SKM-1 treated with dmso at 0.1 percent for 144 hours (cell line): Measurements from ENCODE around the gene IGFBP7.
A peak's percentile ranks its signal among the peaks of the same experiment; 100 is the strongest.

ENCODE experiments used
- DNase-seq: peaks from one replicate; lab custom pipeline; 2025; ENCODE audit not compliant: unreplicated experiment; lab: John Stamatoyannopoulos, UW

Gene IGFBP7

DNA sequence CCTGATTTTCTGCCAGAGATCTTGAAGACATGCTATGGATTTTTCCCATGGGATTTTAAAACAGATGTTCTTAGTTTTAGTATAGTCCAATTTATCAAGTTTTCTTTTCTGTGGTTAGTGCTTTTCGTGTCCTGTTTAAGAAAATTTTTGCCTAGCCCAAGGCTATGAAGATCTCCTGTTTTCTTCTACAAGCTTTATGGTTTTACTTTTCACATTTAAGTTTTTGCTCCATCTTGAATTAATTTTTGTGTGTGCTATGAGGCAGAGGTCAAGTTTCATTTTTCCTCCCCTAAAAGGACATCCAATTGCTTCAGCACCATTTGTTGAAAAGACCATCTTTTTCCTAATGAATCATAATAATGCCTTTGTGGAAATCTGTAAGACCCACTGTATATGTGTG, 65.9 kb downstream of the IGFBP7 start:
- DNase-seq: no peak

- DNase-seq: no peak
Measured at GRCh38 chr4:57043347-57044251, 66.6 kb downstream of the IGFBP7 start.

DNA sequence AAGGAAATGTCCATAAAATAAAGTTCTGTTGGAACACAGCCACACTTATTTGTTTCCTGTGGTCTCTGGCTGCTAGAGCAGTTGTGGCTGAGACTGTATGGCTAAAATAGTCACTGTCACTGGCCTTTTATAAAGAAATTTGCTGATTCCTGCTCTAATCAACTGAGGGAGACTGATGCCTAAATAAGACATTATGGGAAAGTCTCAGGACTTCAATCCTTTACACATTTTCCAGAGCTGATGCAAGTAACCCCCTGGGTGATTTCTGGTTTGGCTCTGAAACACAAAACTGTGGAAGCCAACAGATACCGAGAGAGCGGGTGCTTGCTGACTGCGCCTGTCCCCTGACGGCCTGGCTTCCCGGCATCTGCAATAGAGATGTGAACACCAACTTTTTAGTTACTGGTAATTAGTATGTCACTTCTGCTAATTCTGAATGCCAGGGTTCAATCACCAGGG, 67.4 kb downstream of the IGFBP7 start:
- no peak for DNase-seq

- DNase-seq: no peak
Measured at GRCh38 chr4:57041020-57041419, 69.2 kb downstream of the IGFBP7 start.

DNA sequence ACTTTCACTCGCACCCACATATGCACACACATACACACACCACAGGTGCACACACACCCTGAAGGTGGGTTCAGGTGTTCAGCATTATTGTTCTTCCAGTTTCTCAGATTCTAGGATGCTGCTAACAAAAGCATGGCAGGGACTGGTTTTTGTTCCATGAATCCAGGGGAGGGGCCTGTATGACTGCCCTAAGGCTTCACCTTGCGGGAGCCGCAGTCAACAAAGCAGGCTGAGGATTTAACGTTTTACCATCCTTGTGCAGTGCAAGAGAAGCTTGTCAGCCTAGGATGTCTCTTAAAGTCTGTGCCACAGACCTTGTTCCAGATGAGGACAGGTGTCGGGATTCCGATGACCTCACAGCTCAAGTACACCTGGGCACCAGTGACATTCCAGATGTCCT, 69.7 kb downstream of the IGFBP7 start:
- no peak for DNase-seq

GRCh38 chr4:57039345-57039744, 70.8 kb downstream of the IGFBP7 start:
- DNase-seq: no peak

- DNase-seq: peak; percentile 3
Measured at GRCh38 chr4:57037982-57038604, 72.1 kb downstream of the IGFBP7 start.

- DNase-seq: no peak
Measured at GRCh38 chr4:57034520-57034919, 75.7 kb downstream of the IGFBP7 start.

GRCh38 chr4:57023104-57023503, 87.1 kb downstream of the IGFBP7 start:
- DNase-seq: no peak

DNA sequence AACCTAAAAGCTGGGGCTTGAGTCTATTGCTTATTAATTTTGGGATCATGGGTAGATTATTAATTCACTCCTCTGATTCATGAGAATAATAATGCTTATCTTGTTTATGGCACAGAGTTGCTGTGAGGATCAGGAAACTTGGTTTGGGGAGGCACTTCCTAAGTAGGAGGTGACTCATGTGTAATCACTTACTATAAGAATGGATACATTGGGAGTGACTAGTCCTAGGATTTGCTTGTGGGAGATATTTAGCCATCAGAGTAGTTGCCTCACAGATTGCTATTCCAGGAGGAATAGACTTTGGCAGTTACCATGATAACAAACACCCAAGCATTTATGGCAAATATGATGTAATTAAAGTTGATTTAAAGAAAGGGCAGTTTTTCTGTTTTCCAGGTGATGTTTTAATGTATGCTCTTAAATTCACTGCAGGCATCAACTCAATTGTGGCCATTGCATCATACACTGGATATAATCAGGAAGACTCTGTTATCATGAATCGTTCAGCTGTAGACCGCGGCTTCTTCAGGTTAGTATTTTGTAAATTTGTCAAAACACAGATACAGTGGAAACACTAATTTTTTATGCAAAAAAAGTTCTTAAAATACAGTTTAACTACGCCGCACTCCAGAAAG, 89.6 kb downstream of the IGFBP7 start:
- no peak for DNase-seq

- DNase-seq: no peak
Measured at GRCh38 chr4:57018980-57019379, 91.2 kb downstream of the IGFBP7 start.

DNA sequence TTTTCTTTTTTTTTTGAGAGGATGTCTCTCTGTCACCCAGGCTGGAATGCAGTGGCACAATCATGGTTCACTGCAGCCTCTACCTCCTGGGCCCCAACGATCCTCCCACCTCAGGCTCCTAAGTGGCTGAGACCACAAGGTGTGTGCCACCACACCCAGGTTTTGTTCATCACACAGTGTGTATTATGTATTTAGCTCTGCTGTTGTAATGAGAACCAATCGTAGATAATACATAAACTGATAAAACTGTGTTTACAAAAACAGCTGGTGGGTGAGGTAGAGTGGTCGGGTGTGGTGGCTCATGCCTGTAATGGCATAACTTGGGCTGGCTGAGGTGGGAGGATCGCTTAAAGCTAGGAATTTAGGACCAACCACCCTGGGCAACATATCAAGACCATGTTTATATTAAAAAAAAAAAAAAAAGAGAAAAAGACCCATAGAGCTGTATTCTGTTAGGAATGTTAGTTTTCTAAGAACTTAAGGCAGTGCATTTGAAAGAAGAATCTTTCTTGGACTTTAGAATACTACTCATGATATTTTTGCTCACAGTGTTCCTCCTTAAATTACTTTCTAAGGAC, 96.6 kb downstream of the IGFBP7 start:
- DNase-seq: no peak

- DNase-seq: no peak
Measured at GRCh38 chr4:56999751-57000150, 110.4 kb downstream of the IGFBP7 start.

- DNase-seq: no peak
Measured at GRCh38 chr4:56995525-56995924, 114.7 kb downstream of the IGFBP7 start.

DNA sequence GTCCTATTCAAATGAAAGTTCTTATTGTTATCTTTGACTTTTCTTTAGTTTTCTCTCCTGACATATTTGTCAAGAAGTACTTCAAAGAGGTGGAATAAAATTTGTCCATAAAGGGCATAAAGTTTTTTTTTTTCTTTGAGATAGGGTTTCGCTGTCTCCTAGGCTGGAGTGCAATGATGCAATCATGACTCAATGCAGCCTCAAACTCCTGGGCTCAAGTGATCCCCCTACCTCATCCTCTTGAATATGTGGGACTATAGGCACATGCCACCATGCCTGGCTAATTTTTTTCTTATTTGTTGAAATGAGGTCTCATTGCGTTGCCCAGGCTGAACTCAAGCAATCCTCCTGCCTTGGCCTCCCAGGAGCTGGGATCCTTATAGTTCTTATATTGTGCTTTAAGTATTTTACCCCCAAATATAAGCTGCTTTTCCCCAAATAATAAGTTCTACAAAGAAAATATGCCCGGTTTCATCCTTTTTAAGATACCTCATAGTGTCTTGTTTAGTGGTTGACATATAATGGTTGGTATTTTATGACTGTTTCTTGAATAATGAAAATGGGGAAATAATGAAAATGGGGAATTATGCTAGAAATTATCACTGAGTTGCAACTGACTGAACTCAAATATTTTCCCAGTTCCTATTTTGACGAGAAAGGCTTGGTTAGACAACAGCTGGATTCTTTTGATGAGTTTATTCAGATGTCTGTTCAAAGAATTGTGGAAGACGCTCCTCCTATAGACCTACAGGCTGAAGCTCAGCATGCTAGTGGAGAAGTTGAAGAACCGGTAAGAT, 119.9 kb downstream of the IGFBP7 start:
- no peak for DNase-seq

DNA sequence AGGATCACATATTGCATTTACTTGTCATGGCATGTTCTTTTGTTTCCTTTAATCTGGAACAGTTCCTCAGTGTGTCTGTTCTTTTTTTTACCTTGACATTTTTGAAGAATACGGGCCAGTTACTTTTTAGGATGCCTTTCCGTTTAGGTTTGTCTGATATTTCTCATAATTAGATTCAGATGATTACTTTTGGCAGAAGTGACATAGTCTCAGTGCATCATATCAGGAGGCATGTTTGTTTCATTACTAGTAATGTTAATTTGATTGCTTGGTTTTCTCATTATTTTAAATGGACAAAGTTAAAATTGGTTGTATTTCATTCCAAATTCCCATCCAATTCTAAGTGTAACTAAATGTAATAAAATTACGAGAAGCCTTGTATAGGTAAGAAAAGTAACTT, 123.2 kb downstream of the IGFBP7 start:
- no peak for DNase-seq

DNA sequence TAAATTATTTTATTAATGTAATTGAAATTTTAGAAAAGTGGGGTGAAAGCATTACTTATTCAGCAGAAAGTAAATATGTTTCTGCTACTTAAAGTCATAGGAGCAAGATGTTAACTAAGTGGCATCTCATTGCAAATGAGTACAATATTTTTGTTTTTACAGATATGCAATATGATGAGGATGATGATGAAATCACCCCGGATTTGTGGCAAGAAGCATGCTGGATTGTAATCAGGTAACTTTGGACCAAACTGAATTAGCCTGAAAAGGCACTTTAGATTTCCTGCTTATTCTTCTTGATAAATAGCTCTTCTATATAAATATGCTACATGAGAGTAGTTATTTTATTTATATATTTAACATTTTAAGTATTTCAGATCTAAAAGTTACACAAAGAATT, 124.0 kb downstream of the IGFBP7 start:
- DNase-seq: no peak

DNA sequence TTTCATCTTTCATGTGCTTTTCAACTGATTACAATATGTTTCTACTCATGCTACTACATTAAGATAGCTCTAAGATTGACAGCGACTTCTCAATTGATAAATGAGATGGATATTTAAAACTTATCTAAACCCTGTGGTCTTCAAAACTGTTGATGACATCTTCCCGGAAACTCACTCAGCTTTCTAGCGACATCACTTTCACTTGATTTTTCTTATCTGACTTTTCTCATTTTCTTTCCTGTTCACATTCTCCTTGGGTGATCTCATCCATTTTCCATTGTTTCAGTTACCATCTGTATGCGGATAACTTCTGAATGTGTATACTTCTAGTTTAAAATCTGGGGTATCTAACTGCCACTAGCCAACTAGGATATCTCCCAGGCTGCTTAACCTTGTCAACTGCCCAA, 128.4 kb downstream of the IGFBP7 start:
- DNase-seq: no peak
